Endodermal cell (in vitro differentiated cells): ENCODE data around the gene LIPM. TPM values are rescaled to one million over a fixed set of nuclear protein-coding genes. Genes with fewer than 3 reads are reported as not detected.
"Not testable (repeated sequence)": the region's sequence is repeated elsewhere in the genome, so short reads cannot be mapped to it uniquely, and the experiment has no call there.

ENCODE experiments used
- DNase-seq: peaks from one replicate; pipeline ENCODE4 v3.0.0-alpha.2; 2017
- H3K27ac ChIP-seq: 2 replicates; pipeline ENCODE4 v1.5.1; 2013; ENCODE audit warnings: mild to moderate bottlenecking, low read depth, low read length, moderate library complexity
- H3K27me3 ChIP-seq: 2 replicates; pipeline ENCODE4 v1.6.1; 2013; ENCODE audit warnings: mild to moderate bottlenecking, low read length, moderate library complexity; ENCODE audit not compliant: insufficient read depth, control insufficient read depth, poor library complexity, severe bottlenecking
- H3K36me3 ChIP-seq: 2 replicates; pipeline ENCODE4 v1.7.0; 2013; ENCODE audit warnings: mild to moderate bottlenecking, low read length, moderate library complexity; ENCODE audit not compliant: control insufficient read depth, insufficient read depth
- H3K4me1 ChIP-seq: one replicate; pipeline ENCODE4 v1.7.0; 2013; ENCODE audit warnings: low read length; ENCODE audit not compliant: control insufficient read depth, insufficient read depth
- H3K4me3 ChIP-seq: 2 replicates; pipeline ENCODE4 v1.5.1; 2013; ENCODE audit warnings: mild to moderate bottlenecking, low read length, moderate library complexity
- H3K9ac ChIP-seq: 2 replicates; pipeline ENCODE4 v1.6.1; 2013; ENCODE audit warnings: mild to moderate bottlenecking, low read length, moderate library complexity; ENCODE audit not compliant: poor library complexity, severe bottlenecking; ENCODE audit errors: extremely low read depth
- H3K9me3 ChIP-seq: 2 replicates; pipeline ENCODE4 v1.6.1; 2013; ENCODE audit warnings: mild to moderate bottlenecking, low read length, moderate library complexity; ENCODE audit not compliant: control insufficient read depth
- H3K27ac Mint-ChIP-seq: 2 replicates; pipeline ENCODE4 v1.8.0; 2020; ENCODE audit warnings: mixed read lengths
- H3K27me3 Mint-ChIP-seq: 2 replicates; pipeline ENCODE4 v1.8.0; 2021; ENCODE audit warnings: mild to moderate bottlenecking, mixed read lengths; ENCODE audit not compliant: insufficient read depth
- H3K36me3 Mint-ChIP-seq: 2 replicates; pipeline ENCODE4 v1.8.0; 2020; ENCODE audit warnings: low read depth, mixed read lengths
- H3K4me1 Mint-ChIP-seq: 2 replicates; pipeline ENCODE4 v1.8.0; 2020; ENCODE audit warnings: mixed read lengths
- H3K4me3 Mint-ChIP-seq: 2 replicates; pipeline ENCODE4 v1.8.0; 2020; ENCODE audit warnings: mild to moderate bottlenecking, moderate library complexity, mixed read lengths
- H3K9me3 Mint-ChIP-seq: 2 replicates; pipeline ENCODE4 v1.8.0; 2020; ENCODE audit warnings: mild to moderate bottlenecking, mixed read lengths
- WGBS, 2 experiments: methylation state at CpG; one replicate each; pipeline versions ENCODE4 v1.1.5 to v1.1.7; 2013; ENCODE audit warnings: missing lambda C conversion rate in 2 of 2, mixed read lengths in 1 of 2; ENCODE audit not compliant: insufficient coverage in 1 of 2, insufficient read length in 1 of 2; 5-methylcytosine and 5-hydroxymethylcytosine counted together
- total RNA-seq, 2 donors: library from RNA; stranded (reverse); fragmentation: NEBNext Ultra II Directional in 1 of 2; extraction: Animal tissue kit (Norgen Biotek cat#: 25700) in 1 of 2; gene quantifications; 2 replicates in 1 of 2; 3 replicates in 1 of 2; pipeline ENCODE4 v1.2.1, GENCODE V29; 2021
- TF ChIP-seq, protein P1 (sequence below): fragments of 200-600 bp; sonication (generic); conservative IDR thresholded peaks from 2 replicates; pipeline ENCODE4 v1.5.0; 2021; ENCODE audit warnings: antibody characterized with exemption, mild to moderate bottlenecking

Gene LIPM
- total RNA-seq, 2 donors from 2014 or later, result not detected

DNA sequence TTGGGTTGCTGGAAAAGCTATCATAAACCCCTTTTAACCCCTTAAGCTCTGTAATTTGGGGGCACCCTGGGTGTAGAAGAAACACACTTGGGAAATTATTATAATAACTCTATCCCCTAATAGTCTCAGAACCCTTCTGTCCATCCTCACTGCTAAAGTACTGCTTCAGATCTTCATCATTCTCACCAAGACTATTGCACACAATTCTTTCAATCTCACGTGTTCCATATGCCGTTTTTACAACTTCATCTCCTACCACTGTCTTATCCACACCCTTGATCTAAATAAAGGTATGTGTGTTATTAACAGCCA lies 33.3 kb downstream of the LIPM start:
- DNase-seq, result no peak
- H3K36me3 Mint-ChIP-seq, result no peaks in the 10 kb centered on the region
- 20 to 48% methylated on average over 1 to 2 of the region's 2 CpGs for WGBS, 2 experiments
- peaks cover 12% of the 10 kb centered on the region for H3K4me1 Mint-ChIP-seq
- no peaks in the 10 kb centered on the region for H3K9me3 ChIP-seq
- no peak overlapping the region for H3K4me3 Mint-ChIP-seq
- H3K9me3 Mint-ChIP-seq, result no peaks in the 10 kb centered on the region
- H3K27ac ChIP-seq, result no peak overlapping the region
- no peak overlapping the region for H3K27ac Mint-ChIP-seq
- no peak overlapping the region for H3K4me3 ChIP-seq
- H3K4me1 ChIP-seq, result no peaks in the 10 kb centered on the region
- TF ChIP-seq, protein P1, sequence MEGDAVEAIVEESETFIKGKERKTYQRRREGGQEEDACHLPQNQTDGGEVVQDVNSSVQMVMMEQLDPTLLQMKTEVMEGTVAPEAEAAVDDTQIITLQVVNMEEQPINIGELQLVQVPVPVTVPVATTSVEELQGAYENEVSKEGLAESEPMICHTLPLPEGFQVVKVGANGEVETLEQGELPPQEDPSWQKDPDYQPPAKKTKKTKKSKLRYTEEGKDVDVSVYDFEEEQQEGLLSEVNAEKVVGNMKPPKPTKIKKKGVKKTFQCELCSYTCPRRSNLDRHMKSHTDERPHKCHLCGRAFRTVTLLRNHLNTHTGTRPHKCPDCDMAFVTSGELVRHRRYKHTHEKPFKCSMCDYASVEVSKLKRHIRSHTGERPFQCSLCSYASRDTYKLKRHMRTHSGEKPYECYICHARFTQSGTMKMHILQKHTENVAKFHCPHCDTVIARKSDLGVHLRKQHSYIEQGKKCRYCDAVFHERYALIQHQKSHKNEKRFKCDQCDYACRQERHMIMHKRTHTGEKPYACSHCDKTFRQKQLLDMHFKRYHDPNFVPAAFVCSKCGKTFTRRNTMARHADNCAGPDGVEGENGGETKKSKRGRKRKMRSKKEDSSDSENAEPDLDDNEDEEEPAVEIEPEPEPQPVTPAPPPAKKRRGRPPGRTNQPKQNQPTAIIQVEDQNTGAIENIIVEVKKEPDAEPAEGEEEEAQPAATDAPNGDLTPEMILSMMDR, result no peak
- H3K9ac ChIP-seq, result no peak overlapping the region
- peaks cover 37% of the 10 kb centered on the region for H3K27me3 Mint-ChIP-seq
- peaks cover 95% of the 10 kb centered on the region for H3K27me3 ChIP-seq
- no peaks in the 10 kb centered on the region for H3K36me3 ChIP-seq

- H3K27me3 Mint-ChIP-seq, result peaks cover 26% of the 10 kb centered on the region
- not testable (repeated sequence) for H3K4me1 Mint-ChIP-seq, H3K36me3 ChIP-seq, H3K27ac Mint-ChIP-seq, H3K9ac ChIP-seq, H3K4me3 Mint-ChIP-seq, H3K4me3 ChIP-seq, H3K9me3 ChIP-seq, H3K4me1 ChIP-seq, H3K27ac ChIP-seq, H3K9me3 Mint-ChIP-seq, H3K36me3 Mint-ChIP-seq, DNase-seq
- H3K27me3 ChIP-seq, result peaks cover 100% of the 10 kb centered on the region
Observed at GRCh38 chr10:88837632-88838031, 35.1 kb downstream of the LIPM start.

GRCh38 chr10:88838766-88839350 lies 36.3 kb downstream of the LIPM start:
- H3K27ac Mint-ChIP-seq, result no peak overlapping the region
- H3K4me3 ChIP-seq, result no peak overlapping the region
- H3K27ac ChIP-seq, result no peak overlapping the region
- H3K4me1 Mint-ChIP-seq, result peaks cover 1% of the 10 kb centered on the region
- H3K4me3 Mint-ChIP-seq, result no peak overlapping the region
- H3K27me3 ChIP-seq, result peaks cover 98% of the 10 kb centered on the region
- no peaks in the 10 kb centered on the region for H3K36me3 ChIP-seq
- H3K36me3 Mint-ChIP-seq, result no peaks in the 10 kb centered on the region
- 90 to 94% methylated on average over 5 of the region's 5 CpGs for WGBS, 2 experiments
- H3K9me3 Mint-ChIP-seq, result no peaks in the 10 kb centered on the region
- peak; percentile 59 for DNase-seq
- no peaks in the 10 kb centered on the region for H3K9me3 ChIP-seq
- no peaks in the 10 kb centered on the region for H3K4me1 ChIP-seq
- H3K9ac ChIP-seq, result no peak overlapping the region
- peaks cover 18% of the 10 kb centered on the region for H3K27me3 Mint-ChIP-seq
- TF ChIP-seq, protein P1, result peak; percentile 52

GRCh38 chr10:88840104-88840503 lies 37.6 kb downstream of the LIPM start:
- WGBS, 2 experiments, result 64% methylated on average over 3 of the region's 3 CpGs; no CpG with 5 or more reads in 1 of the 2 experiments
- Mint-ChIP-seq H3K4me3 (no peak overlapping the region), H3K9me3 (no peaks in the 10 kb centered on the region), H3K36me3 (no peaks in the 10 kb centered on the region), H3K27ac (no peak overlapping the region), H3K27me3 (peaks cover 19% of the 10 kb centered on the region), H3K4me1 (no peaks in the 10 kb centered on the region)
- no peaks in the 10 kb centered on the region for H3K4me1 ChIP-seq
- no peak overlapping the region for H3K27ac ChIP-seq
- no peaks in the 10 kb centered on the region for H3K9me3 ChIP-seq
- peaks cover 90% of the 10 kb centered on the region for H3K27me3 ChIP-seq
- H3K36me3 ChIP-seq, result no peaks in the 10 kb centered on the region
- H3K4me3 ChIP-seq, result no peak overlapping the region
- H3K9ac ChIP-seq, result no peak overlapping the region
- TF ChIP-seq, protein P1, result no peak
- no peak for DNase-seq
